ENCODE measurements around the gene ARHGEF26. TPM values are rescaled to one million over a fixed set of nuclear protein-coding genes. Genes with fewer than 3 reads are reported as not detected.

Gene ARHGEF26
- polyA plus RNA-seq, 1 experiment = 0.56 TPM

DNA sequence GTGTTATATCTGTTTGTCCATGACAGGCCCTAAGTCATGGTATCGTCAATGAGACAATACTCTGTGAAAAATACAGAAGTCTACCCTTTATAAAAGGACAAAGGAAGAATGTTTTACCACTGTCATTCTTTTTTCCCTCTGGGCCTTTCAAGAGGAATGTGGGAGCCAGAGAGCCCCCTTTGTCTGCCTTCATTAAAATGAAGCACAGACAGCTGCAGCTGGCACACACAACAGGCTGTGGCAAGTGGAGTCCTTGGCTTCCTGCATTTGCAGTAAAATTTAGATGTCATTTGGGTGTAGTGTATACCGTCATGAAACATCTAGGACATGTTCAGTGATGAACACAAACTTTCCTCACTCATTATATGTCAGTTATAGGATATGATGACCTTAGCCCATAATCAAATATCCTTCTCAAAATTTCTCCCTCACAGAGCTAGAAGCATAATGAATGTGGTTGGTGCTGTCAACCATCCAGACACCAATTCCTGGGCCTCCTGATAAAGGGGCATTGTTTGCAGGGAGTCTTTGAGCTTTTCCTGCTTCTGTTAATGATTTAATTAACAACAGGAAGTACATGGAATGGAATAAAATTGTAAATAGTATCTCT, 126.7 kb downstream of the ARHGEF26 start:
- H3K9me3 ChIP-seq (ENCODE audit: control insufficient read depth, insufficient read depth, low read length) = no peaks in the 10 kb centered on the region
- CTCF ChIA-PET = interaction anchor here (0.8 kb wide), 1 partner anchor 9 kb away, joined by 3 read pairs; no protein-coding TSS in a partner anchor
- POLR2A ChIA-PET = no interaction called here
- H3K27me3 ChIP-seq (ENCODE audit: control insufficient read depth, insufficient read depth, low read length) = no peaks in the 10 kb centered on the region
- no peak for DNase-seq (ENCODE audit: low read depth, low spot score)
- no peak overlapping the region for H3K27ac ChIP-seq (ENCODE audit: low read depth, low read length)
- no peak for TF ChIP-seq CTCF (IDR thresholded peaks at IDR 0.05; ENCODE audit: low read depth, low read length)
- H3K4me3 ChIP-seq (ENCODE audit: low read depth, low read length) = no peak overlapping the region

DNA sequence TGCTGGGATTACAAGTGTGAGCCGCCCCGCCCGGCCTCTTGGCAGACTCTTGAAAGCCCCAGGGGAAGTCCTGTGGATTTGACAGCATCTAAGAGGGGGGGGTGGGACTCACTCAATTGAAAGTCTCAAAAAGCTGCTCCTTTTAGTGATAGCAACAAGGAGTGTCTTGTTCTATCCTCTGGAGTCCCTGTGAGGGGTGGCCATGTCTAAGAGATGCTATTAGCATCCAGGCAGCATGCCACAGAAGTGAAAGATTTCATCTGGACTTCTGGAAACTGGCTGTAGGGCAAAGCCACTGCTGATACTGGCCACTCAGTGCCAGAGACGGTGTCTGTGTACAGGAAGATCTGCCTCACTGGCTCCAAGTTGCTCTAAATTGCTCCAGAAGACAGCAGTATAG, 129.1 kb downstream of the ARHGEF26 start:
- H3K9me3 ChIP-seq (ENCODE audit: control insufficient read depth, insufficient read depth, low read length) = no peaks in the 10 kb centered on the region
- no peak overlapping the region for H3K4me3 ChIP-seq (ENCODE audit: low read depth, low read length)
- ChIA-PET POLR2A (no interaction called here), CTCF (no interaction called here)
- H3K27ac ChIP-seq (ENCODE audit: low read depth, low read length) = no peak overlapping the region
- no peaks in the 10 kb centered on the region for H3K27me3 ChIP-seq (ENCODE audit: control insufficient read depth, insufficient read depth, low read length)
- TF ChIP-seq CTCF (IDR thresholded peaks at IDR 0.05; ENCODE audit: low read depth, low read length) = no peak
- no peak for DNase-seq (ENCODE audit: low read depth, low spot score)

- Histone ChIP-seq H3K4me3 (ENCODE audit: low read depth, low read length) (no peak overlapping the region), H3K27ac (ENCODE audit: low read depth, low read length) (no peak overlapping the region), H3K9me3 (ENCODE audit: control insufficient read depth, insufficient read depth, low read length) (no peaks in the 10 kb centered on the region), H3K27me3 (ENCODE audit: control insufficient read depth, insufficient read depth, low read length) (no peaks in the 10 kb centered on the region)
- CTCF ChIA-PET = interaction anchor here (1.2 to 4.1 kb wide), 9 partner anchors 21 to 212 kb away, joined by 4 to 57 read pairs (median 19); partner anchors contain the start of gene ARHGEF26
- DNase-seq (ENCODE audit: low read depth, low spot score) = no peak
- POLR2A ChIA-PET = no interaction called here
- TF ChIP-seq CTCF (IDR thresholded peaks at IDR 0.05; ENCODE audit: low read depth, low read length) = no peak
Measured at GRCh38 chr3:154251610-154252009, 130.4 kb downstream of the ARHGEF26 start.

- ChIA-PET CTCF (interaction anchor here (0.5 to 4.1 kb wide), 93 partner anchors 8 to 1449 kb away, joined by 3 to 57 read pairs (median 4); partner anchors contain the start of gene ARHGEF26), POLR2A (no interaction called here)
- DNase-seq (ENCODE audit: low read depth, low spot score) = peak; percentile 72
- no peaks in the 10 kb centered on the region for H3K9me3 ChIP-seq (ENCODE audit: control insufficient read depth, insufficient read depth, low read length)
- no peaks in the 10 kb centered on the region for H3K27me3 ChIP-seq (ENCODE audit: control insufficient read depth, insufficient read depth, low read length)
- no peak overlapping the region for H3K4me3 ChIP-seq (ENCODE audit: low read depth, low read length)
- H3K27ac ChIP-seq (ENCODE audit: low read depth, low read length) = no peak overlapping the region
- TF ChIP-seq CTCF (IDR thresholded peaks at IDR 0.05; ENCODE audit: low read depth, low read length) = peak; percentile 97
Measured at GRCh38 chr3:154252759-154253638, 131.8 kb downstream of the ARHGEF26 start.

DNA sequence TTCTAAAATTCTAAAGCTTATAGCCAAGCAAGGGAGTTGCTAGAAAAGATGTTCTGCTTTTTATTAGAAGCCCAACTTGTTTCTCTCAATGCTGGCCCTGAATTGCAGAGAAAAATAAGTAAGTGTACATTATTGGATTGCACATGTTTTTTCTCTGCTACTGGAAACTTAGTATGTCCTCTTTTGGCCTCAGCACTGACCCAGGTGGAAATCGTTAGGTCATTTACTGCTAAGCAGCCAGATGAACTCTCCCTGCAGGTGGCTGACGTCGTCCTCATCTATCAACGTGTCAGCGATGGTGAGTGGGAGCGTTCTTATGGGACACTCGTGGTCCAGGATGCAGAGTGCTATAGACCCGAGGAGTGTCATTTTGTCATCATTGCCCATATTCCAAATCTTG, 133.3 kb downstream of the ARHGEF26 start:
- POLR2A ChIA-PET = no interaction called here
- CTCF ChIA-PET = interaction anchor here (0.9 to 4.1 kb wide), 15 partner anchors 10 to 284 kb away, joined by 3 to 57 read pairs (median 7); no protein-coding TSS in a partner anchor
- no peak for DNase-seq (ENCODE audit: low read depth, low spot score)
- TF ChIP-seq CTCF (IDR thresholded peaks at IDR 0.05; ENCODE audit: low read depth, low read length) = no peak
- no peak overlapping the region for H3K4me3 ChIP-seq (ENCODE audit: low read depth, low read length)
- no peaks in the 10 kb centered on the region for H3K27me3 ChIP-seq (ENCODE audit: control insufficient read depth, insufficient read depth, low read length)
- H3K27ac ChIP-seq (ENCODE audit: low read depth, low read length) = no peak overlapping the region
- H3K9me3 ChIP-seq (ENCODE audit: control insufficient read depth, insufficient read depth, low read length) = no peaks in the 10 kb centered on the region

All from AG04450 (cell line).